ENCODE results near the gene PPP1CB.

The PPP1CB gene

DNA sequence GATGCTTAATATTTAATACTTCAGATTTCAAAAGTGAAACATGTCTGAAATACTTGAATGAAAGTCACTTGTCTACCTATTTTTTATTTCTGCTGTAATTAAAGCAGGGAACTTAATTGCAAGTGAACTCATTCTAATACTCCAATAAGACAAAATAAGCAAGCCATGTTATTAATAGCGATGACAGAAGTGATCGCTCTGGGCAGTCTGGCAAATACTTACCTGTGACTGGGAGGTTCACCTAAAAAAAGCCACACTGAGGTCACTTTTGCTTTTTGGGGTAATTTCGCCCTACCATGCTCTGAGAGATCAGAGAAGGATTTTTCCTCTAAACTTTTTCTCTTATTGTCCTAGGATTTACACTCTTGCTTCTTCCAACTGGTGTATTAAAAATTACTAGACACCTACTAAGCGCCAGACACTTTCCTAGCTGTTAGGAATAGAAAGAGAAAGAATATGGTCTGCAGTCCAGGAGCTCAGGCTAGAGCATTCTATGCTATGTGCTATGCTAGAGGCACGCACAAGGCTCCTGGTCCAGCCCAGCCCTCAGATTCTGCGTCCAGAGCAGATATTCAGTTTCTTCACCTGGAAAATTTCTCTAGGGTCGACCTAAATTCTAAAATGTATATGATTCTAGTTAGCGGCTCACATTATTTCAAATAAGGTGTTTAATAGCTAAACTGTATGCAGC is 26.5 kb upstream of the PPP1CB start:
- TF ChIP-seq GATA2 (IDR thresholded peaks at IDR 0.05; ENCODE audit: low read depth, low read length), result no peak

DNA sequence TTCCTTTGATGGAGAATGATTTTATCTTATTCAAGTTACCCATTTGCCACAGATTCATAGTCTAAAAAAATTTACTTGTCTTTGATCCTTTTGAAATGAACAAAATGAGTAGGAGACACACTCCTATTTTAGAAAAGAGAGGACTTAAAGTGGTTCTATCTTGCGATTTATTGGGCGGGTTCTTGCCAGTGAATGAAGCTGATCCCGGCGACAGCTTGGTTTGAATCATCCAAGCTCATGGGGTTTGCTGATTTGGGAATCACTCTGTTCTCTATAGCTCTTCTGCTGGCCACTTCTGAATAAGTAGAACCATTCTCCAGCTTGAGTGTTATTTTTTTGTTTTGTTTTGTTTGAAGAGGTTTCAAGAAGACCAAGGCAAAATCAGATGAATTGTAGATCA is 25.5 kb upstream of the PPP1CB start:
- TF ChIP-seq GATA3 (IDR thresholded peaks at IDR 0.05; ENCODE audit: low read depth, low read length) (no peak), GATA2 (IDR thresholded peaks at IDR 0.05; ENCODE audit: low read depth, low read length) (no peak)

DNA sequence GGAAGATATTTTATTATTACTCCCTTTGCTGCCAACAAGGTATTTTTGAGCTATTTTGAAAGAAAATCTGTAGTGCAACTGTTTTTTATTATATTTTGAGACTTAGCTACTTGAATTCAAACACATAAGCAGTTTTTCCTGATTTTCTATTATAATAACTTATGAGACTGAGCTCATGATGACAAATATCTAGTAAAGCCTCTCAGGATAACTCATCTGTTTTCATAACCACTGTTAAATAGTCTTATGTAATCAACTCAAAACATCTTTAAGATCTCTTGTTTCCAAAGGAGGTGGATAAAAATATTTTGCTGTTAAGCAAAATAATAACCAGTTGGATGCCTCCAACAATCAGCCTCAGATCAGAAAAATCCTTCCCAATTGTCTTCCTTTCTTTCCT is 21.9 kb upstream of the PPP1CB start:
- TF ChIP-seq GATA3 (IDR thresholded peaks at IDR 0.05; ENCODE audit: low read depth, low read length) (no peak), GATA2 (IDR thresholded peaks at IDR 0.05; ENCODE audit: low read depth, low read length) (no peak)

DNA sequence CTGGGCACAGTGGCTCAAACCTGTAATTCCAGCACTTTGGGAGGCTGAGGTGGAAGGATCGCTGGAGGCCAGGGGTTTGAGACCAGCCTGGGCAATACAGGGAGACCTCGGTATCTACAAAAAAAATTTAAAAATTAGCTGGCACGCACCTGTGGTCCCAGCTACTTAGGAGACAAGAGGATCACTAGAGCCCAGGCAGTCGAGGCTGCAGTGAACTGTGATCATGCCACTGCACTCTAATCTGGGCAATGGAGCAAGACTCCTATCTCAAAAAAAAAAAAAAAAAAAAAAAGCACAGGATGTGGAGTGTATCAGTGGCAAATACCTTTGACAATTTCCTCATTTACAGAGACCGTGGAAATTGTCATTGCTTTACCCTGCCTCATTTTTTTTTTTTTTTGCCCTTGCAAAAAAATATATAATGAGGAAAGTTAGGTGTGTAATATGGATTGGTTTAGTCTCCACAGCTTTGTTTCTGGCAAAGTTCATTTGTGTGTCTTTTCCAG is 20.9 kb upstream of the PPP1CB start:
- no peak for TF ChIP-seq GATA3 (IDR thresholded peaks at IDR 0.05; ENCODE audit: low read depth, low read length)
- no peak for TF ChIP-seq GATA2 (IDR thresholded peaks at IDR 0.05; ENCODE audit: low read depth, low read length)

DNA sequence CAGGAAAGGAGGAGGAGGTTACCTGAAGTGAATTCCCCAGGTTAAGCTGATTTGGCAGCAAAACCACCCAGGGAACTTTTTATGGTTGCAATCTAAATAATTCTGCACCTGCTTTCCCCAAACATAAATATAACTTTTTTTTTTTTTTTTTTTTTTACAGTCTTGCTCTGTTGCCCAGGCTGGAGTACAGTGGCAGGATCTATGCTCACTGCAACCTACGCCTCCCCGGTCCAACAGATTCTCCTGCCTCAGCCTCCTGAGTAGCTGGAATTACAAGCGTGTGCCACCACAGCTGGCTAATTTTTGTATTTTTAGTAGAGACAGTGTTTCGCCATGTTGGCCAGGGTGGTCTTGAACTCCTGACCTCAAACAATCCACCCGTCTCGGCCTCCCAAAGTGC is 16.1 kb upstream of the PPP1CB start:
- no peak for TF ChIP-seq GATA2 (IDR thresholded peaks at IDR 0.05; ENCODE audit: low read depth, low read length)
- no peak for TF ChIP-seq GATA3 (IDR thresholded peaks at IDR 0.05; ENCODE audit: low read depth, low read length)

DNA sequence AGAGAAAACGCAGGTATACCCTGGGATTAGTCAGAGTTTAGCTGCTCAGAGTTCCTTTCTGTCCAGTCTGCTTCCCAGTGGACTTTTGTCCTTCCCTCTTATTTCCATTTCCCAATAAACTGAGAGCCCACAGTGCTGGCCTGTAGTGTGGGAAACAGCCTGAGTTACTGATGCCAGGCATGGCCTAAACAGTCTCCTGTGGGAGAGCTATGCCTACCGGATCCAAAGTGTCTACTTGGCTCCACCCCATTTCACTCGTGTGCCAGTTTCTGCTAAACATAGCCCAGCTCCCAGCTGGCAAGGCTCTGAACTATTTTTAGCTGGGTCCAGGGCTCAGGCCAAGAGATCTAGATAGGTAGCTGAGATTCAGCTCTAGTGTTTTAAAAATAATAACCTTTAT is 15.6 kb upstream of the PPP1CB start:
- TF ChIP-seq GATA3 (IDR thresholded peaks at IDR 0.05; ENCODE audit: low read depth, low read length) (no peak), GATA2 (IDR thresholded peaks at IDR 0.05; ENCODE audit: low read depth, low read length) (no peak)

DNA sequence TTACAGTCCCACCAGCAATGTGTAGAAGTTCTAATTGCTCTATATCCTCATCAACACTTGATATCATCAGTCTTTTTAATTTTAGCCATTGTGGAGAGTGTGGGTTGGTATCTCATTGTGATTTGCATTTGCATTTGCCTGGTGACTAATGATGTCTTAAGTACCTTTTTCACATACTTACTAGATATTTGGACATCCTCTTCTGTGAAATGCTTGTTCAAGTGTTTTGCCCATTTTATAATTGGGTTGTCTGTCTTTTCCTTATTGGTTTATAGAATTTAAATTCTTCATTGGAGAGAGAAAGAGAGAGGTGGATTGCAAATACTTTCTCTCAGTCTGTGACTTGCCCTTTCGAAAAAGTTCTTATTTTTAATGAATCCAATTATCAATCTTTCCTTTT is 14.0 kb upstream of the PPP1CB start:
- TF ChIP-seq GATA2 (IDR thresholded peaks at IDR 0.05; ENCODE audit: low read depth, low read length), result no peak
- TF ChIP-seq GATA3 (IDR thresholded peaks at IDR 0.05; ENCODE audit: low read depth, low read length), result no peak

DNA sequence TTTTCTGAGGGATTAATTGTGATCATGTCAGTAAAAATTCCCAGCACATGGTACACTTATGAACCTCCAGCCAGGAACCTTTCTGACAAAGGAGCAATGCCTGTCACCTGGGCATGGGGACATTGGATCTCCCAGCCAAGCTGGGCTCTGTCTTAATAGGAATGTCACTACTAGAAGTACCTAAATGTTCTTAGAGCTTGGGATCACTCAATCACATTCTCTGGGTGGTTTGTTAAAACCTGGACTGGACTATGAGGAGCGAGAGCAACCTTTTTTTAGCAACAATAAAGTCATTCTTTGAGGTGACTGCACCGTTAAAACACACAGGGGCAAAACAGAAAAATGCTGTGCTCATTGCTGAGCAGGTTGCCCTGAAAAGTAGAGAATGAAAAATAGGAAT is 6.4 kb upstream of the PPP1CB start:
- TF ChIP-seq GATA2 (IDR thresholded peaks at IDR 0.05; ENCODE audit: low read depth, low read length) (no peak), GATA3 (IDR thresholded peaks at IDR 0.05; ENCODE audit: low read depth, low read length) (no peak)

DNA sequence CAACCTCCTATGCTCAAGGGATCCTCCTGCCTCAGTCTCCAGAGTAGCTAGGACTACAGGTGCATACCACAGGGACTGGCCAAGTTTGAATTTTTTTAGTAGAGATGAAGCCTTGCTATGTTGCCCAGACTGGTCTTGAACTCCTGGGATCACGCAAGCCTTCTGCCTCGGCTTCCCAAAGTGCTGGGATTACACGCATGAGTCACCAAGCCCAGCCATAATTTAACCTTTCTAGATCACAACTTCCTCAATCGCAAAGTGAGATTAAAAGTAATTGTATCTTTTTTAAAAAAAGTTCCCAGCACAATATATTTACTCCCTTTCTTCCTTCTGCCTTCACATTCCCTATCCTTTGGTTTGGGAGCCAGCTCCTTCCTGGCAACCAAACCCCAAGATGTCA is 5.8 kb upstream of the PPP1CB start:
- no peak for TF ChIP-seq GATA3 (IDR thresholded peaks at IDR 0.05; ENCODE audit: low read depth, low read length)
- TF ChIP-seq GATA2 (IDR thresholded peaks at IDR 0.05; ENCODE audit: low read depth, low read length), result no peak

DNA sequence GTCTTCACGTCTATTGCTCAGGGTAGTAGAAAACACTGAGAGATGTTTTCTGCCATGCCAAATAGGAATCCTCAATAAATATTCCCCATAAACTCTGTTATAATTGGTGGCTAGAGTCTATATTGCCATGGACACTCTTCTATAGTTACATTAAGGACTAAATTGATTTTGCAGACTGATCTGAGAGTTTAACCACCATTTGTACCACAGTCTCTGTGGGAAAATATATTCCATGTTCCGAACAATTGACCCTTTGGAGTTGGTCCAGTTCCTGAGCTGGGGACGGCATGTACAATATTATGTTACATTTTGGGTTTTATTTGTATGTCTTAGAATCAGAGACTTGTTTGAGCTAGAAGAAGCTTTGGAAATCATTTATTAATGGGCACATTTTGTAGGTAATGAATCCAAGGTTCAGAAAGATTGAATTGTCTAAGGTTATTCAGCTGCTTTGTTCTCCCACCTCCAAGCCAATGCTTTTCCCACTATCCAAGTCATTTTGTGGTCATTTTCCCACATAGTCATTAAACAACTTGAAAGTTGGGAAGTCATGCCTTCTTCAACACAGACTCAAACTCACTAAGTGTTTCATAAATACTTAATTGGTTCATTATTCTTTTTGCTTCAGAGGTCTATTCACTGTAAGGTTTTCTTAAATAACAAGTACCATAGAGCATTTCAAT is 5.1 kb upstream of the PPP1CB start:
- TF ChIP-seq GATA2 (IDR thresholded peaks at IDR 0.05; ENCODE audit: low read depth, low read length) (no peak), GATA3 (IDR thresholded peaks at IDR 0.05; ENCODE audit: low read depth, low read length) (no peak)

DNA sequence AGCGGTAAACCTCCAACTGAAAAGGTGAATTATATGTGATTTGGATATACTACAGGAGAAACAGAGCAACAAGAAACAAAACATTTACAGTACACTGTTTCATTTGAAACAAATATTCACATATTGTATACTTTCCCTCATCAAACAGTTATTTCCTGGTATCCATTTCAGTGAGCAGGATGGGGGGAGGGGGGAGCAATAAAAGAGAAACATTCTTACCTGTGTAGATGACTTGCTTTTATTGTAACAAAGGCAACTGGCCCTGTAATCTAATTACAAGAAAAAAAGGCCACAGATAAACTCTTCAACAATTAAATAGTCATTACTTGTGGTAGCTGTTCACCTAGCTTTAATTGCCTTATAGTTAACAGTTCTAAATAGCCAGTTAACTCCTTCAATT is 3.9 kb upstream of the PPP1CB start:
- TF ChIP-seq GATA2 (IDR thresholded peaks at IDR 0.05; ENCODE audit: low read depth, low read length) (no peak), GATA3 (IDR thresholded peaks at IDR 0.05; ENCODE audit: low read depth, low read length) (no peak)

DNA sequence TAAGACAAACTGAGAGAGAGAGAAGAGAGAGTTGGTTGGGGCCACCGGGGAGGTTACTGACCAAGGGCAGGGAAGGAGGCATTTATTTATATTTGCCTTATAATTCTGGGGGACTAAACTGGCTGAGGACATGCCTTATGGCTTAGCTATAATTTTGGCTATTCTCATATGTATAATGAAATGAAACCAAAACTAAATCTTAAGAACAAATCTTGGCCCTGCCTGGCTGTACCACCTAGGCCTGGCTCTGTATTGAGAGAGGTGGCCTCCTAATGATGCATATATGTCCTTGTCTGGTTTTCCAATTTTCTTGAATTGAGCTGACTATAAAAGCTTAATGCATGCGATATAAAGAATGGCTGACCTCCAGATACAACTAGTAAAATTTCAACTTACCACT is 3.5 kb upstream of the PPP1CB start:
- no peak for TF ChIP-seq GATA2 (IDR thresholded peaks at IDR 0.05; ENCODE audit: low read depth, low read length)
- TF ChIP-seq GATA3 (IDR thresholded peaks at IDR 0.05; ENCODE audit: low read depth, low read length), result no peak

DNA sequence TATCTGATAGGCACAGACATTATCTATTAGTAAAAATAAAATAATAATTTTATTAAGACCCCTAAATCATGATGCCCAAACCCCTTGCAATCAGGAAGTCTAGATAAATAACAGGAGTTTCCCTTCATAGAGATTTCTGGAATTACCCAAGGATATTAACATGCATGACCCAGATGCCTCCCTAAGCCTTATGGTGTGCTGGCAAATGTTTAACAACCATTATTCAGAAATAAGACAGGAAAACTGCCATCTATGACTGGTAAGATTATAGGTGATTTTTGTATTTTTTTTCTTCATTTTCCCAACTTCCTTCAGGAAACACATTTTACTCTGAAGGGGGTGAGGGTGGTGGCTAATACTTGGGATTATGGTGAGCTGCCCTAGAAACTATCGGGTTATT is 2.7 kb upstream of the PPP1CB start:
- TF ChIP-seq GATA3 (IDR thresholded peaks at IDR 0.05; ENCODE audit: low read depth, low read length) (no peak), GATA2 (IDR thresholded peaks at IDR 0.05; ENCODE audit: low read depth, low read length) (no peak)

DNA sequence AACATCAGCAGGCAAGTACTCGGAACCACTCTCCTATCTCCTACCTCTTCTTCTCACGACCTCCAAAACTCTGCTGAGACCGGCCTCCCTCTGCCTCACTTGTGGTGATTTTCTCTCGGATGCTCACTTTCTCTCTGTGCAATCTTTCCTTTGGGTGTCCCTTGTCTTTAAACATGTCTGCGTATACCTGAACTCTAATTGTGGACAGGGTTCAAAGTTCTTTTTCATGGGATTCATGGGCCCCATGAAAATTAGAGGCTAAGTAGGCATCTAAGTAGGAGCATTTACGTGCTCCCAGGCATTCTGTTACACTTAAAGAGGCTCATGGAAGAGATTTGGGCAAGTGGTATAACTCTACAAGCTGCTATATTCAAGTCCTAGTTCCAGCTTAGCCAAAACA is 2.1 kb upstream of the PPP1CB start:
- TF ChIP-seq GATA3 (IDR thresholded peaks at IDR 0.05; ENCODE audit: low read depth, low read length) (no peak), GATA2 (IDR thresholded peaks at IDR 0.05; ENCODE audit: low read depth, low read length) (no peak)
